Trophoblast cell (in vitro differentiated cells and primary cell): Measurements from ENCODE around the gene SGMS1.

ENCODE experiments used
- DNase-seq, 2 donors: peaks; one replicate each; pipeline ENCODE4 v3.0.0-alpha.2; 2016
- H2AFZ ChIP-seq: 2 replicates; pipeline ENCODE4 v1.6.1; 2013; ENCODE audit warnings: low read length, moderate library complexity, mild to moderate bottlenecking; ENCODE audit not compliant: insufficient read depth, poor library complexity
- H2AK5ac ChIP-seq: 2 replicates; pipeline ENCODE4 v1.6.1; 2013; ENCODE audit warnings: mild to moderate bottlenecking, low read length
- H2BK120ac ChIP-seq: 2 replicates; pipeline ENCODE4 v1.6.1; 2013; ENCODE audit warnings: low read length, mild to moderate bottlenecking, moderate library complexity; ENCODE audit not compliant: insufficient read depth, poor library complexity
- H2BK12ac ChIP-seq: 2 replicates; pipeline ENCODE4 v1.6.1; 2013; ENCODE audit warnings: mild to moderate bottlenecking, low read length, moderate library complexity
- H2BK5ac ChIP-seq: 2 replicates; pipeline ENCODE4 v1.6.1; 2013; ENCODE audit warnings: low read length, low read depth, moderate library complexity, mild to moderate bottlenecking; ENCODE audit not compliant: poor library complexity
- H3K14ac ChIP-seq: 2 replicates; pipeline ENCODE4 v1.6.1; 2013; ENCODE audit warnings: mild to moderate bottlenecking, low read length
- H3K18ac ChIP-seq: 2 replicates; pipeline ENCODE4 v1.6.1; 2013; ENCODE audit warnings: mild to moderate bottlenecking, low read length
- H3K23ac ChIP-seq: 2 replicates; pipeline ENCODE4 v1.6.1; 2013; ENCODE audit warnings: low read length
- H3K27ac ChIP-seq: 2 replicates; pipeline ENCODE4 v1.5.1; 2013; ENCODE audit warnings: low read depth, mild to moderate bottlenecking, inconsistent platforms, low read length, moderate library complexity
- H3K27me3 ChIP-seq: 2 replicates; pipeline ENCODE4 v1.6.1; 2013; ENCODE audit warnings: inconsistent platforms, mild to moderate bottlenecking, low read length, moderate library complexity; ENCODE audit not compliant: insufficient read depth
- H3K36me3 ChIP-seq, 2 experiments: 1 replicate in 1 of 2; 2 replicates in 1 of 2; pipeline ENCODE4 v1.6.1; 2013; ENCODE audit warnings: low read length in 2 of 2, mild to moderate bottlenecking in 2 of 2, moderate library complexity in 1 of 2; ENCODE audit not compliant: insufficient read depth in 2 of 2, control insufficient read depth in 1 of 2
- H3K4ac ChIP-seq: 2 replicates; pipeline ENCODE4 v1.6.1; 2013; ENCODE audit warnings: low read depth, mild to moderate bottlenecking, low read length, moderate library complexity
- H3K4me1 ChIP-seq, 2 experiments: 1 replicate in 1 of 2; 2 replicates in 1 of 2; pipeline ENCODE4 v1.6.1; 2013; ENCODE audit warnings: low read length in 2 of 2, mild to moderate bottlenecking in 2 of 2, moderate library complexity in 1 of 2; ENCODE audit not compliant: insufficient read depth in 2 of 2, control insufficient read depth in 1 of 2
- H3K4me2 ChIP-seq: 2 replicates; pipeline ENCODE4 v1.6.1; 2013; ENCODE audit warnings: inconsistent platforms, mild to moderate bottlenecking, low read length, moderate library complexity
- H3K4me3 ChIP-seq: 2 replicates; pipeline ENCODE4 v1.5.1; 2013; ENCODE audit warnings: mild to moderate bottlenecking, low read depth, low read length, inconsistent platforms
- H3K79me1 ChIP-seq: one replicate; pipeline ENCODE4 v1.6.1; 2013; ENCODE audit warnings: low read length
- H3K79me2 ChIP-seq: 2 replicates; pipeline ENCODE4 v1.6.1; 2013; ENCODE audit warnings: low read length, mild to moderate bottlenecking; ENCODE audit not compliant: control insufficient read depth, insufficient read depth, poor library complexity
- H3K9ac ChIP-seq: 2 replicates; pipeline ENCODE4 v1.6.1; 2013; ENCODE audit warnings: mild to moderate bottlenecking, low read length
- H3K9me3 ChIP-seq: 2 replicates; pipeline ENCODE4 v1.6.1; 2013; ENCODE audit warnings: low read depth, mild to moderate bottlenecking, control low read depth, inconsistent platforms, low read length; ENCODE audit not compliant: insufficient read depth
- H4K12ac ChIP-seq: 2 replicates; pipeline ENCODE4 v1.6.1; 2013; ENCODE audit warnings: low read depth, mild to moderate bottlenecking, low read length, moderate library complexity
- H4K8ac ChIP-seq: 2 replicates; pipeline ENCODE4 v1.6.1; 2013; ENCODE audit warnings: low read depth, mild to moderate bottlenecking, low read length, moderate library complexity
- H4K91ac ChIP-seq: one replicate; pipeline ENCODE4 v1.6.1; 2013; ENCODE audit warnings: low read depth, mild to moderate bottlenecking, low read length, moderate library complexity
- WGBS: extraction: QIAGEN DNeasy Blood & Tissue Kit; methylation state at CpG from one replicate; pipeline ENCODE4 v1.1.7; 2013; ENCODE audit warnings: missing lambda C conversion rate; ENCODE audit not compliant: insufficient read length, insufficient coverage; ENCODE audit errors: extremely low coverage; 5-methylcytosine and 5-hydroxymethylcytosine counted together

Gene SGMS1

GRCh38 chr10:50423448-50423847 lies 200.3 kb downstream of the SGMS1 start:
- no peak overlapping the region for H4K91ac ChIP-seq
- no peak overlapping the region for H3K4me3 ChIP-seq
- no peaks in the 10 kb centered on the region for H3K79me2 ChIP-seq
- no peak overlapping the region for H3K27ac ChIP-seq
- no peak overlapping the region for H2AFZ ChIP-seq
- no peak overlapping the region for H3K4me2 ChIP-seq
- H4K8ac ChIP-seq: no peak overlapping the region
- no peak overlapping the region for H4K12ac ChIP-seq
- H2AK5ac ChIP-seq: no peak overlapping the region
- no peak overlapping the region for H3K23ac ChIP-seq
- H3K36me3 ChIP-seq: no peaks in the 10 kb centered on the region
- no peaks in the 10 kb centered on the region for H3K27me3 ChIP-seq
- DNase-seq: no peak
- H3K4me1 ChIP-seq: peaks cover 1 to 2% of the 10 kb centered on the region in 2 experiments
- no peak overlapping the region for H3K9ac ChIP-seq
- no peak overlapping the region for H3K4ac ChIP-seq
- no peaks in the 10 kb centered on the region for H3K9me3 ChIP-seq
- no peak overlapping the region for H3K18ac ChIP-seq
- no peak overlapping the region for H2BK12ac ChIP-seq
- no peaks in the 10 kb centered on the region for H3K79me1 ChIP-seq
- WGBS: no CpG with 5 or more reads among the region's 3 CpGs
- H2BK120ac ChIP-seq: no peak overlapping the region
- H3K14ac ChIP-seq: no peak overlapping the region
- H2BK5ac ChIP-seq: no peak overlapping the region

- WGBS: no CpG with 5 or more reads among the region's 4 CpGs
- H3K4me3 ChIP-seq: no peak overlapping the region
Measured at GRCh38 chr10:50422259-50422658, 201.5 kb downstream of the SGMS1 start.

GRCh38 chr10:50421026-50421719 lies 202.6 kb downstream of the SGMS1 start:
- H3K79me1 ChIP-seq: peaks cover 3% of the 10 kb centered on the region
- H3K4ac ChIP-seq: no peak overlapping the region
- peaks cover 2 to 3% of the 10 kb centered on the region in 2 experiments for H3K4me1 ChIP-seq
- no peak overlapping the region for H2BK120ac ChIP-seq
- no peak overlapping the region for H2BK12ac ChIP-seq
- H3K18ac ChIP-seq: no peak overlapping the region
- peaks cover 2% of the 10 kb centered on the region for H3K79me2 ChIP-seq
- H4K8ac ChIP-seq: no peak overlapping the region
- H3K27me3 ChIP-seq: no peaks in the 10 kb centered on the region
- DNase-seq: peak in 1 of 2 donors; percentile 57
- no CpG with 5 or more reads among the region's 6 CpGs for WGBS
- H3K14ac ChIP-seq: no peak overlapping the region
- no peak overlapping the region for H4K91ac ChIP-seq
- no peak overlapping the region for H3K9ac ChIP-seq
- H3K4me2 ChIP-seq: no peak overlapping the region
- no peak overlapping the region for H2AK5ac ChIP-seq
- H3K23ac ChIP-seq: no peak overlapping the region
- no peaks in the 10 kb centered on the region for H3K36me3 ChIP-seq
- H3K27ac ChIP-seq: no peak overlapping the region
- H3K9me3 ChIP-seq: no peaks in the 10 kb centered on the region
- H2BK5ac ChIP-seq: no peak overlapping the region
- H2AFZ ChIP-seq: no peak overlapping the region
- H3K4me3 ChIP-seq: no peak overlapping the region
- no peak overlapping the region for H4K12ac ChIP-seq

More at GRCh38 chr10:50422259-50422658, 201.5 kb downstream of the SGMS1 start:
- Histone ChIP-seq H4K91ac (no peak overlapping the region), H3K14ac (no peak overlapping the region), H4K12ac (no peak overlapping the region), H3K23ac (no peak overlapping the region), H2AK5ac (no peak overlapping the region), H3K27me3 (no peaks in the 10 kb centered on the region), H2AFZ (no peak overlapping the region), H3K9me3 (no peaks in the 10 kb centered on the region), H3K4me2 (no peak overlapping the region), H3K4ac (no peak overlapping the region), H2BK5ac (no peak overlapping the region), H4K8ac (no peak overlapping the region), H3K4me1 (peaks cover 2 to 3% of the 10 kb centered on the region in 2 experiments), H3K18ac (no peak overlapping the region), H3K79me2 (peaks cover 2% of the 10 kb centered on the region), H3K36me3 (no peaks in the 10 kb centered on the region), H3K9ac (no peak overlapping the region), H2BK12ac (no peak overlapping the region), H3K27ac (no peak overlapping the region), H2BK120ac (no peak overlapping the region), H3K79me1 (peaks cover 3% of the 10 kb centered on the region)
- no peak for DNase-seq

DNA sequence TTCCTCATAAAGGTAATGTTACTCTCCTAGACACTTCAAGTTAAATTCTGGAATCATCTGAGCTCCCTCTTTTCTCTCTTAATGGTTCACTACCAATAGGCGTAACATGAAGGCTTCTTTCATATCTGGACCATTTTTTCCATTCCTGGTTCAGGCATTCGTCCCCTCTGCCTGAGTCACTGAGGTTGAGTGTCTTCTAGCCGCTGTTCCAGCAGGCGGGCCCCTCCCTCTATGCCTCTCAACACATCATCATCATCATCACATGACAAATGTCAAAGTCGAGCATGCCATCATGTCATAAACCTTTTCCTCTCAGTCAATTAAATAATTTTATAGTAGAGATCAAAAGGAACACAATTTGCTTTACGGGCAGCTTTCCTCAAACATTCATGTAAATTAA lies 203.6 kb downstream of the SGMS1 start:
- Histone ChIP-seq H2BK12ac (no peak overlapping the region), H3K9ac (no peak overlapping the region), H3K4me3 (no peak overlapping the region), H3K18ac (no peak overlapping the region), H3K14ac (no peak overlapping the region), H3K79me1 (peaks cover 3% of the 10 kb centered on the region), H4K8ac (no peak overlapping the region), H2AK5ac (no peak overlapping the region), H3K23ac (no peak overlapping the region), H2BK5ac (no peak overlapping the region), H3K27me3 (no peaks in the 10 kb centered on the region), H3K9me3 (no peaks in the 10 kb centered on the region), H3K4me1 (peaks cover 2 to 3% of the 10 kb centered on the region in 2 experiments), H3K79me2 (peaks cover 2% of the 10 kb centered on the region), H3K4ac (no peak overlapping the region), H3K27ac (no peak overlapping the region), H2AFZ (no peak overlapping the region), H3K4me2 (no peak overlapping the region), H3K36me3 (no peaks in the 10 kb centered on the region), H2BK120ac (no peak overlapping the region), H4K12ac (no peak overlapping the region), H4K91ac (no peak overlapping the region)
- no CpG with 5 or more reads among the region's 6 CpGs for WGBS
- DNase-seq: peak in 1 of 2 donors; percentile 65
